GM19023 (cell line): Measurements from ENCODE around the gene CARD16.

ENCODE experiments used
- ATAC-seq: cut with Tn5 transposase; IDR thresholded peaks from one replicate; pipeline ENCODE4 v1.9.1; 2021; ENCODE audit warnings: mild to moderate bottlenecking, moderate library complexity; ENCODE audit not compliant: unreplicated experiment

The CARD16 gene

GRCh38 chr11:104997288-104997687 lies 47.8 kb downstream of the CARD16 start:
- no peak for ATAC-seq

GRCh38 chr11:104995001-104995408 lies 50.1 kb downstream of the CARD16 start:
- no peak for ATAC-seq

GRCh38 chr11:104992781-104993180 lies 52.4 kb downstream of the CARD16 start:
- ATAC-seq: no peak

GRCh38 chr11:104991994-104992393 lies 53.1 kb downstream of the CARD16 start:
- no peak for ATAC-seq
